HFF-Myc (cell line): ENCODE measurements around the gene LIPF.
"Not testable (repeated sequence)": the region's sequence is repeated elsewhere in the genome, so short reads cannot be mapped to it uniquely, and the experiment has no call there.

Experiments
- DNase-seq: peaks from one replicate; pipeline ENCODE4 v3.0.0-alpha.2; 2011; ENCODE audit warnings: low read depth; ENCODE audit errors: extremely low read depth
- H3K4me3 ChIP-seq: replicated peaks from 2 replicates; pipeline ENCODE4 v1.5.1; 2011; ENCODE audit warnings: low read depth, mild to moderate bottlenecking, control low read depth, low read length
- CTCF ChIP-seq: IDR thresholded peaks from 2 replicates; pipeline ENCODE4 v1.5.1; 2012; ENCODE audit warnings: mild to moderate bottlenecking, low read depth, low read length, control low read depth; ENCODE audit errors: missing control alignments

Gene LIPF

GRCh38 chr10:88689366-88689765 lies 25.1 kb downstream of the LIPF start:
- no peak overlapping the region for H3K4me3 ChIP-seq
- TF ChIP-seq CTCF = no peak

GRCh38 chr10:88693392-88694020 lies 29.3 kb downstream of the LIPF start:
- no peak overlapping the region for H3K4me3 ChIP-seq
- peak; percentile 5 for TF ChIP-seq CTCF
- no peak for DNase-seq

More at GRCh38 chr10:88689366-88689765, 25.1 kb downstream of the LIPF start:
- DNase-seq = no peak

GRCh38 chr10:88702848-88703597 lies 38.8 kb downstream of the LIPF start:
- no peak overlapping the region for H3K4me3 ChIP-seq
- TF ChIP-seq CTCF = no peak
- DNase-seq = peak; percentile 27

GRCh38 chr10:88705958-88706357 lies 41.7 kb downstream of the LIPF start, which contains the start of gene LIPK:
Gene LIPK, plus strand, starts transcription at chr10:88706249. Its CDS starts 18,295 bp downstream, at chr10:88724544.
- no peak for DNase-seq
- TF ChIP-seq CTCF = no peak
- no peak within 1 kb of the TSS for H3K4me3 ChIP-seq

GRCh38 chr10:88707429-88708155 lies 43.4 kb downstream of the LIPF start:
- H3K4me3 ChIP-seq = no peak overlapping the region
- peak; percentile 54 for DNase-seq
- no peak for TF ChIP-seq CTCF

GRCh38 chr10:88709361-88709760 lies 45.1 kb downstream of the LIPF start:
- DNase-seq, H3K4me3 ChIP-seq: not testable (repeated sequence)

- no peak for TF ChIP-seq CTCF
- H3K4me3 ChIP-seq = no peak overlapping the region
- DNase-seq = no peak
Measured at GRCh38 chr10:88715517-88715916, 51.3 kb downstream of the LIPF start.
